GM21825 (cell line): ENCODE results near the gene PRR19.

Experiments used
- ATAC-seq: cut with Tn5 transposase; IDR thresholded peaks from one replicate; pipeline ENCODE4 v1.9.1; 2021; ENCODE audit warnings: mild to moderate bottlenecking, moderate library complexity; ENCODE audit not compliant: unreplicated experiment

The PRR19 gene

DNA sequence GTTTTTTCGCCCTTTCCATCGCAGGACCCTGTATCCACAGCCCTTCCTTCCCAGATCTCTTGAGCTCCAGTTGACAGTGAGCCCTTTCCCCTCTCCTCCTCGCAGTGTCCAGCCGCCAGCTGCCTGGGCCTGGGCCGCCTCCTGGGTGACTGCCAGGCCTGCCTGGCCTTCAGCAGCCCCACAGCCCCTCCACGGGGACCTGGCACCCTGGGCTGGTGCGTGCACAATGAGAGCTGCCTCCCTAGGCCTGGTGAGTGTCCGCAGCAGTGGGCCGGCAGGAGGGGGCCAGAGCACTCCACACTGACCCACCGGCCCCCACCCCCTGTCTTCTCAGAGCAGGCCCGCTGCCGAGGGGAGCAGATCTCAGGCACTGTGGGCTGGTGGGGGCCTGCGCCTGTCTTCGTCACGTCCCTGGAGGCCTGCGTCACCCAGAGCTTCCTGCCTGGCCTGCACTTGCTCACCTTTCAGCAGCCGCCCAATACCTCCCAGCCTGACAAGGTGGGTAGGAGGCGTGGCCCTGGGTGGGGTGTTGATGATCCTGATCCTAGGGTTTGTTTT, 42.5 kb downstream of the PRR19 start:
- ATAC-seq: no peak

DNA sequence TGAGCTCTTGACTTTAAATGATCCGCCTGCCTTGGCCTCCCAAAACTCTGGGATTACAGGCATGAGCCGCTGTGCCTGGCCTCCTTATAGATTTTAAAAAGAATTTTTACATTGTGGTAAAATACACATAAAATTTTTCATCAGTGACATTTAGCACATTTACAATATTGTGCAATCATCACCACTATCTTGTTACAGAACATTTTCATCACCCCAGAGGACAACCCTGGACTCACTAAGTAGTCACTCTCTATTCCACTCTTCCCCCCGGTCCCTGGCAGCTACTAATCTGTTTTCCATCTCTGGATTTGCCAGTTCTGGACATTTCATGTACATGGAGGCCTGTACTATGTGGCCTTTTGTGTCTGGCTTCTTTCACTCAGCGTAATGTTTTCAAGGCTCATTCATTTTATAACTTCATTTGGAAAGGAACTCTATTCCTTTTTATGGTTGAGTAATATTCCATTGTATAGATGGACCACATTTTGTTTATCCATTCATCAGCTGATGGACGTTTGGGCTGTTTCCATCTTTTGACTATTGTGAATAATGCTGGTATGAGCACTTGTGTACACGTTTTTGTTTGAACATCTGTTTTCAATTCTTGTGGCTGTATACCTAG, 43.4 kb downstream of the PRR19 start:
- no peak for ATAC-seq

DNA sequence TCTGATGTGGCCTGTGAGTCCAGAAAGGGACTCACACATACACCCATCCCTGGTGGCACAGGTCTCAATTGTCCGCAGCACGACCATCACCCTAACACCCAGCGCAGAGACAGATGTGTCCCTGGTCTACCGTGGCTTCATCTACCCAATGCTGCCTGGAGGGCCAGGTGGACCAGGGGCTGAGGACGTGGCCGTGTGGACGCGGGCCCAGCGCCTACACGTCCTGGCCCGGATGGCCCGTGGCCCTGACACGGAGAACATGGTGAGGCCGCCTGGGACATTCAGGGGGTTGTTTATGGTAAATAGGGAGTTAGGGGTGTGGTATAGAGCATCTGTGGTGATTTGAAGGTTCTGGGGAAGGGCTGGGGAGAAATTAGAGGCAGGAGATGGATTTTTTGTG, 46.3 kb downstream of the PRR19 start:
- ATAC-seq: no peak

DNA sequence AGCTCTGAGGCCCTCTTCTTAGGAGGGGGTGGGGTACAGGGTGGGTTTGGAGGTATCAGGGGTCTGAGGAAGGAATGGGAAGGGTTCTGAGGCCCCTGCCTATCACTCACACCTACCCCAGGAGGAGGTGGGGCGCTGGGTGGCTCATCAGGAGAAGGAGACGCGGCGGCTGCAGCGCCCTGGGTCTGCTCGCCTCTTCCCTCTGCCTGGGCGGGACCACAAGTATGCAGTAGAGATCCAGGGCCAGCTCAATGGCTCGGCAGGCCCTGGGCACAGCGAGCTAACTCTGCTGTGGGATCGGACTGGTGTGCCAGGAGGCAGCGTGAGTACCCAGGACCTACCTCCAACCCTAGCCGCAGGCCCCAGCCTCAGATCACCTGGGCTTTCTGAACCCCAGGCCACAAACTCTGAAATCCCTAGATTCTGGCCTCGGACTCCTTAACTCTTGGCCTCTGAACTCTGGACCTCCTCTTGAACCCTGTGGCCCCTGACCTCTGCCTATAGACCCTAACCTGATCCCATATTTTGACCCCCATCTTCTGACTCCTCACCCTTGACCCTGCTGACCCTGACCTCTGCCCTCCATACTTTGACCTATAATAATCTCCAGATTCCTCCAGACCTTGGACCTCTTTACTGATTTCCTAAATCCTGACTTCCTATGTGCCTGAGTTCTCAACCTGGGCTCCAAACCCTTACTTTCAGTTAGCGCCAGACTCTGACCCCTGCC, 47.6 kb downstream of the PRR19 start:
- ATAC-seq: no peak

DNA sequence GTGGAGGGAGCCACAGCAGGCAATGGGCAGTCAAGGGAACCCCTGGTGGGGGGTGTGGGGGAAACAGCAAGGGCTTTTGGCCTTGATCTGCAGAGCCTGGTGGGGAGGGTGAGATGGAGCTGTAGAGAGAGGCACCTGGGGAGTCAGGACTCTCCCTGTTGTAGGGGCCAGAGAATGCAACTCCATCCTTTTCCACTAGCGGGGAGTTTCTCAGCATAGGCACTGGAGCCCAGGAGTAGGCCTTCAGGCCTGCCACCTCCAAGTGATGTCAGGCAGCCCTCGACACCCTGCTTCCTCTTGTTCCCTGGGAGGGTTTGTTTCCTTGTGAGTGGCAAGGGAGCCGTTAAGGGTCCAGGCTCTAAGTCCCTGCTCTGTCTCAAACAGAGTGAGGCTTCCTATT, 48.5 kb downstream of the PRR19 start:
- ATAC-seq: no peak

DNA sequence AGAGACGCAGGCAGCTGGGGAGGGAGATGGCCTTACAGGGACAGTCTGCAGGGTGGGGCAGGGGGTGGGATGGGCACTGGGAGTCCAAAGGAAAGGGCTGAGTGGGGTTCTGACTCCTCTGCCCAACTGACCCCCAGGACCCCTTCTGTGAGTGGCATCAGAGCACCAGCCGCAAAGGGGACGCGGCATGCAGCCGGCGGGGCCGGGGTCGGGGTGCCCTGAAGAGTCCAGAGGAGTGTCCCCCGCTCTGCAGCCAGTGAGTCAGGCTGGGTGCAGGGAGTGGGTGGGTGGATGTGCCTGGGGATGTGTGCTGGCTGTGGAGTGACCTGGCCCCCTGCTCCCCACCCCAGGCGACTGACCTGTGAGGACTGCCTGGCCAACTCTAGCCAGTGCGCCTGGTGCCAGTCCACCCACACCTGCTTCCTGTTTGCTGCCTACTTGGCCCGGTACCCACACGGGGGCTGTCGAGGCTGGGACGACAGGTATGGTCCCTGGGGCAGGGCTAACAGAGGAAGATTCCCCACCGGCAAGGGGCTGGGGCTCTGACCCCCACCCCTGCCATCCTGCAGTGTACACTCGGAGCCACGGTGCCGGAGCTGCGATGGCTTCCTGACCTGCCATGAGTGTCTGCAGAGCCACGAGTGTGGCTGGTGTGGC, 49.3 kb downstream of the PRR19 start:
- ATAC-seq: no peak

DNA sequence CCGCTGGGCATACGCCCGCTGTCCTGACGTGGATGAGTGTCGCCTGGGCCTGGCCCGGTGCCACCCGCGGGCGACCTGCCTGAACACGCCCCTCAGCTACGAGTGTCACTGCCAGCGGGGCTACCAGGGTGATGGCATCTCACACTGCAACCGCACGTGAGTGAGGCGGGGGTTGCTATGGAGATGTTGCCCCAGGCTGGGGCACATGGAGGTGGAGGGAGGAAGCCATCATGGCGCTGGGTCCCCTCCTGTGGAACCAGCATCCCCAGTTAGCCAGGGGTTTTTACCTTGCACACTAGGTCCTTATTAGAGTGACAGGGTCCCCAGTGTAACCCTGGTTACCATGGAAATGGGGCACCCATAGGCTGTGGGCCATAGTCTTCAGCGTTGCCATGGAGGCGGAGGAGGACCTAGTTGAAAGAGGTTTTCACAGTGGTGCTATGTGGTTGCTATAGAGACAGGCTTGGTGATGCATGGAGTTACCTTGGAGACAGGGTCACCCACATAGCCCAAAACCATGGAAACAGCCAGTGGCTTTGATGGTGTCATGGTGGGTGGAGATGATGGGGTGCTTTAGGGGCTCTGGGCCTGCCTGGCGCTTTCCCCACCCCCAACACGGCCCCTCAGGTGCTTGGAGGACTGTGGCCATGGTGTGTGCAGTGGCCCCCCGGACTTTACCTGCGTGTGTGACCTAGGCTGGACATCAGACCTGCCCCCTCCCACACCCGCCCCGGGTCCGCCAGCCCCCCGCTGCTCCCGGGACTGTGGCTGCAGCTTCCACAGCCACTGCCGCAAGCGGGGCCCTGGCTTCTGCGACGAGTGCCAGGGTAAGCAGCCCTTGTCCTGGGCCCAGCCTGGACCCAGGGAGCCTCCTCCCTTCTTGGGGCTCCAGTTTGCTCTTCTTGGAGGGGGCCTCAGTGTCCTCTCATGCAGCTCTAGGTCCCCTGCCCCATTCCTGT, 50.6 kb downstream of the PRR19 start:
- ATAC-seq: no peak

DNA sequence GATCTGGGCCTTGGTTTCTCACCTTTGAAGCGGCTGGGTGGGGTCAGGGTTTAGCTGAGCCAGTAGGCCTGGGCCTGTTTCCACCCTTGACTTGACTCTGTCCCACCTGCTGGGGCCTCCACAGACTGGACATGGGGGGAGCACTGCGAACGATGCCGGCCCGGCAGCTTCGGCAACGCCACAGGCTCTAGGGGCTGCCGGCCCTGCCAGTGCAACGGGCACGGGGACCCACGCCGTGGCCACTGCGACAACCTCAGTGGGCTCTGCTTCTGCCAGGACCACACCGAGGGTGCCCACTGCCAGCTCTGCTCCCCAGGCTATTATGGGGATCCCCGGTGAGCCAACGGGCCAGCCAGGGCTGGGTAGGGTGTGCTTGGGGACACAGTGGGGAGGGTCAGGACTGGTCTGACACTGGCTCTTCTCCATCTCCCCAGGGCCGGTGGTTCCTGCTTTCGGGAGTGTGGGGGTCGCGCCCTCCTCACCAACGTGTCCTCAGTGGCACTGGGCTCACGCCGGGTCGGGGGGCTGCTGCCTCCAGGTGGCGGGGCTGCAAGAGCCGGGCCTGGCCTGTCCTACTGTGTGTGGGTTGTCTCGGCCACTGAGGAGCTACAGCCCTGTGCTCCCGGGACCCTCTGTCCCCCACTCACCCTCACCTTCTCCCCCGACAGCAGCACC, 51.5 kb downstream of the PRR19 start:
- no peak for ATAC-seq

DNA sequence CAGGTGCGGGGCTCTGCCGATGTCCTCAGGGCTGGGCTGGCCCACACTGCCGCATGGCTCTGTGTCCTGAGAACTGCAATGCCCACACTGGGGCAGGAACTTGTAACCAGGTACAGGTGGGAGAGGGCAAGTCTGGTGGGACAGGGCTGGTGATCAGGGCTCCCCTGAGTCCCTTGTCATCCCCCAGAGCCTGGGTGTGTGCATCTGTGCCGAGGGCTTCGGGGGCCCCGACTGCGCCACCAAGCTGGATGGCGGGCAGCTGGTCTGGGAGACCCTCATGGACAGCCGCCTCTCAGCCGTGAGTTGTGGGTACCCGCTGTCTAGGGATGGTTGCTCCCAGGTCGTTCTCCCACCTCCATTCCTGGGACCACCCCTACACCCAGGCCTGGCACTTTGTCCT, 54.0 kb downstream of the PRR19 start:
- no peak for ATAC-seq

DNA sequence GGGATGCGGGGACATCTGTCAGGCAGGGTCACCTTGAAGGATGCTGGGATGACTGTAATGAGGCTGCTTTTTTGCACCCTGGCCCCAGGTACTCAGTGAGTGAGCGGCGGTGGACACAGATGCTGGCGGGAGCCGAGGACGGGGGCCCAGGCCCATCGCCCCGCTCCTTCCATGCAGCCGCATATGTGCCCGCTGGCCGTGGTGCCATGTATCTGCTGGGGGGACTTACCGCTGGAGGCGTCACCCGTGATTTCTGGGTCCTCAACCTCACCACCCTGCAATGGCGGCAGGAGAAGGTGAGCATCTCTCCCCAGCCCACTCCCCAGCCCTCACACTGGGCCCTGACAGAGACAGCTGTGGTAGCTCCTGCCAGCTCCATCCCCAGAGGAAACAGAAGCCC, 54.8 kb downstream of the PRR19 start:
- ATAC-seq: no peak

DNA sequence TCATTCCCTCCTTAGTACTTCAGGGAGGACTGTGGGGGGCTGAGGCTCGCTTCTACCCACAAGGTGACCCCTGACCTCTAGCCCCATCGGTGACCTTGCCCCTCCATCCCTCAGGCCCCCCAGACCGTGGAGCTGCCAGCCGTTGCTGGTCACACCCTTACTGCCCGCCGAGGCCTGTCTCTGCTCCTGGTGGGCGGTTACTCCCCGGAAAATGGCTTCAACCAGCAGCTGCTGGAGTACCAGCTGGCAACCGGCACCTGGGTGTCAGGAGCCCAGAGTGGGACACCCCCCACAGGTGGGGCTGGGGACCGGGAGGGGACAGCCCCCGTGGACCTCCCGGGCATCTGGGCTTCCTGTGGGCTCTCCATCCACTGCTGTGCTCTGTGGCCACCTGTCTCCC, 55.4 kb downstream of the PRR19 start:
- no peak for ATAC-seq
